NCI-H2227 (cell line): Measurements from ENCODE around the gene RCAN3.

Experiments used
- DNase-seq: peaks from one replicate; lab custom pipeline; 2025; ENCODE audit not compliant: unreplicated experiment; lab: John Stamatoyannopoulos, UW

RCAN3 gene

DNA sequence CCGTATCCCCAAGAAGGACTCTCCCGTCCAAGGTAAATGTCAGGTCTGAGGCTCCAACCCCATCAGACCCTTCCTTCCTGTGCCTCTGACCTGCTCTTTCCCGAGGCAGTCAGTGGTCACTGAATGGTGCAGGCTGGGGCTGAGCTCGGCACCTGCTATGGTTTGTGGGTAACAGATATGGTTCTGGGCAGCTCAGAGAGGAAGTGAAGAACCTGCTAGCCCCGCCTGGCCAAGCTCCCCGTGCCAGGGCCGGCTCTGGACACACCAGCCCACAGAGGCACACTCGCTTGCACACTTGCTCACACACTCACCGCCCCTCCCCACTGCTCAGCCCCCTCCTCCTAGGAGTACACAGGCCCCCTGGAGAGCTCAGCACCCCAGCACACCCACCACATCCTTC lies 69.7 kb downstream of the RCAN3 start:
- DNase-seq = no peak

DNA sequence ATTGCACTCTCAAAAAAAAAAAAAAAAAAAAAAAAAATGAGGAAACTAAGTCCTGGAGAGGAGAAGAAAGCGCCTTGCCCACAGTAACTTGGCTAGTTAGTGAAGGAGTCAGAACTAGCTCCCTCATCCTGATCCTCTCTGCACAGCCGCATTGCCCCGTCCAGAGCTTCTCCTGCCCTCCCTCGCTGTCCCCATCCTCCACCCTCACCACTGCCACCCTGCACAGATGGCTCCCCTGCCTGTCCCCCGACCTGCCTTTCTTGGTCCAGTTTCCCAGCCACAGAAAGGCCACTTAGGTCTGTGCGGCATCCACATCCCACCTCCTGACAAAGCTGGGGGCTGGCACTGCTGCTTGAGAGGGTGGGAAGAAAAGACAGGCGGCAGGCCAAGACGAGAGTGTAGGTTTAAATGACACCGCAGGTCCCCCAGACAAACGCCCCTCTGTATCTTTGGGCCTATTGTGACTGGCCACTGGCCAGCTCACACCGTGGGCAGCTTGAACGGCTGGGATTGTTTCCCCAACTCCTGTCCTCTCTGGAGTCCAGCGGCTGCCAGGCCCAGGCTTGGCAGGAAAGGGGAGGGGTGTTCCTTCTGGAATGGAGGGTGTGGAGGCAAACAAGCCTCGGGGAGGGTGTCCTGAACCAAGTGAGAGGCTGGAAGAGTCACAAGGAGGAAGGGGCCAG lies 73.4 kb downstream of the RCAN3 start:
- DNase-seq = no peak

DNA sequence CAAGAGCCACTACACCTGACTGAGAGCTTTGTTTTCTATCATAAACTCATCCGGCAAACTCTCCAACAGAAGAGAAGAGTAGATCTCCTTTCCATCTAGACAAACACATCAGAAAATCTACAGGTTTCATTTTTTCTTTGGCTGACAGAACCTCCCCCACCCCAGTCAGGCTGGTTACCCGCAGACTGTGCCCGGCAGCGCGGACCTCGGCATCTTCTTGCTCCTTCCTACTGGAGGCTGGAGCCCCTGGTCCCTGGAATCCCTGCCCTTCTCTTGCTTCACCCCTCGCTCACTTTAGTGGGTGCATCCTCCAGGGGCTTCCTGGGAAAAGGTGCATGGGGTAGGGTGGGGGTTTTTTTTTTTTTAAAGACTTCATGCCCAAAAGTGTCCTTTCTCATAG lies 76.2 kb downstream of the RCAN3 start:
- DNase-seq = no peak

DNA sequence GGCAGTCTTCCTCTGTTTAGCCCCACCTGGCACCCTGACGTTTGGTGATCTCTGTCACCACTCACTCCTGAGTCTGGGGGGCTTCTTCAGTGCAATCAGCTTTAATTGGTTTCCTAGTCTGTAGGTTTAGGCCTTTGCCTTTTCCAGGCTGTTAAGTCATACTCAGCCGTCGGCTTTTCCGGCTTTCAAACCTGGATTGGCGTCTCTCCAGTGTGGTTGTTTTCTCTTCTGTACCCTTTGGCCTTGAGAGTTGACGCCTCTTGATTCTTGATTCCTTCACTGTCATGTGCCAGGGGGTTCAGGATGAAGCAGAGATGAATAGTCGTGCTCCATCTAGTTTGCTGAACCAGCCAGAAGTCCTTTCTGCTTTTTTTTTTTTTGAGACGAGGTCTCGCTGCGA lies 78.1 kb downstream of the RCAN3 start:
- no peak for DNase-seq

DNA sequence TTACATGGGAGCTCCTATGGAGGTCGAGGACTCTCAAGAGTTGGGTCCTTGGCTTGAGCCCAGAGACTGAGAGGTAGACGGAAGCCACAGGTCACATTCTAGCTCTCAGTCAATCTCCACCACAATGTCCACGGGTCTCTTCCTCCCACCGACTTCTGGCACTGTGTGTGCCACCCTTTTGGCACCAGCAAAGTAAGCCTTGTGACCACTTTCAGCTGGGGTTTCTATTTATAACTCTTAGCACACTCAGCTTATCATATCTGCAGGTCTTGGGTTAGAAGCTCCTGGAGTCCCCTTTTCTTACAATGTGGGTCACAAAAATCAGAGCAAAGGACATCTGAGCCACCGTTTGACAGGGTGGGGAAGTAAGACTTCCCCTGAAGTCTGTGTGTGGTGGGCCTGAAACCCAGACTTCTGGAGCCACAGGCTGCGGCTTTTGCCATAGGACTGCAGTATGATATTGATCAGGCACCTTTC lies 81.6 kb downstream of the RCAN3 start:
- no peak for DNase-seq

DNA sequence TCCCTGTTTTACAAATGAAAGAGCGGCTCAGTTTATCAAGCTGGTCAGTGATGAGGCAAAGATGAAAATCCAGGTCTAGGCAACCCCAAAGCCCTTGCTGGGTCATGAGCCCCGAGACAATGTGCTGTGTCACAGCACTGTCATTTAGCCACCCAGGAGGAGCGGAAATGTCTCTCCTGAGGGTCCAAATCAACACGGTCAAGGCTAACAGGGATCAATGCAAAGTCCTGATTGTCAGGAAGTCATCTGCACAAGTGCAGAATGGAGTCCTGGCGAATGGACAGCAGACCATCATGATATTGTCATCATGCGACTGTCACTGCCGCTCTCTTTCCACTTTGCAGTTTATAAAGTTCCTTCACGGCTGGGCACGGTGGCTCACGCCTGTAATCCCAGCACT lies 83.5 kb downstream of the RCAN3 start:
- no peak for DNase-seq

DNA sequence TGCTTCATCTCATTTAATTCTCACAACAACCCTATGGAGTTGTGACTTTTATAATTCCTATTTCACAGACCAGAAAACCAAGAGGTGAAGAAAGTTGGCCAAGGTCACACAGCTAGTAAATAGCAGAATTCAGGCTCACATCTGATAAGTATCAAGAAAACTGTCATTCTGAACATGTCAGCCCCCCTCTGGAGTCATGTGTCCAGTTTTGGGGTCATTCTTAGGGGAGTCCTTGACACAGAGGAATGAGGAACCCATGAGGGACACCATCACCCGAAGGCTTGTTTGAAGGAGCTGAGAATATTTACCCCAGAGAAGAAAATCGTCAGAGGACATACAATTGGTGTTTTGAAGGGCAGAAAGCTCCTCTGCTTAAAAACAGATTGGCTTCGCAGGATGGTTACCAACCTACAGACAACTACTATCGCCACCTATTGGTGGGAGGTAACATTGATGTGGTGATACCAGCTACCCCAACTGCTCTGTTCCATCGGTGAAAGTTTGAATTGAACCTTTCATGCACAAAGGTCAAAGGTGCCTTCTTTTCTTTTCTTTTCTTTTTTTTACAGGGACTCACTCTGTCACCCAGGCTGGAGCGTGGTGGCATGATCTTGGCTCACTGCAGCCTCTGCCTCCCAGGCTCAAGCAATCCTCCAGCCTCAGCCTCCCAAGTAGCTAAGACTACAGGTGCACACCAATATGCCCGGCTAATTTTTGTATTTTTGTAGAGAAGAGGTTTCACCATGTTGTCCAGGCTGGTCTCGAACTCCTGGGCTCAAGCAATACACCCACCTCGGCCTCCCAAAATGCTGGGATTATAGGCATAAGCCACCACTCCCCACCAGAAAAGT lies 84.6 kb downstream of the RCAN3 start:
- DNase-seq = peak; percentile 36

DNA sequence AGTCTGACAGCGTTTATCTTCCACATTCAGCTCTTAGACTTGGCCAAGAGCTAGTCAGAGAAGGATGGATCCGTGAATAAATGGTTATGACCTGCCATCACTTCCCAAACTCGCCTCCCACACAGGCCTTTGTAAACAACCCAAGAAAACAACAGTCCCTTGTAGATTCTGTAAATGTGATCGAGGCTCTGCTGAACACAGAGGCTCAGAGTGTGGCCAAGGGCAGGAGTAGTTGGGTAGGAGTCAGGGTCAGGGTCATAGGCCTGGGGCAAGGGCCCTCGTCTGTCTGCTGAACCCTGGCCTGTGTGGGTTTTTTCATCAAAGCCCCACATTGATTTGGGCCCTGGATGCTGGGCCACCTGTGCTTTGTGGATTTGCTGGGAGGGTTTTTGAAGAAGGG lies 85.9 kb downstream of the RCAN3 start:
- DNase-seq = no peak

DNA sequence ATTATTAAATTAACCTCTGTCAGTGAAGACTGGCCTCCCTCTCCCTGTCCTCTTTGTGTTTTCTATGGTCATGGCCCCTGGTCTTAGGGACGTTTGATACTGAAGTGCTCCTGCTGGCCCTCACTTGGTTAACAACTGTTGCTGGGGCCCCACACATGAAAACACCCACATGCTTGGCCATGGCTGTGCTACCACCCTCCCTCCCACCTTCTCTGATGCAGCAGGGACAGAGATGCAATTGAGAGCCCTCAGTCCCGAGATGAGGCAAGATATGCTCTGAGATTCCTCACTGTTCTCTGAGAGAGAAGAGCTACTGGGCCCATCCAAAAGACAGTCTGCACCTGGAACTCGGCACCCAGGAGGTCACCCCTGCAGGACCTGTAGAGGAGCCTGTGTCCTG lies 86.6 kb downstream of the RCAN3 start:
- DNase-seq = no peak
